Fibroblast of lung (primary cell): ENCODE measurements around the gene ZBTB12. TPM values are rescaled to one million over a fixed set of nuclear protein-coding genes. Genes with fewer than 3 reads are reported as not detected.

Experiments
- DNase-seq, 2 donors: peaks; one replicate each; pipeline versions ENCODE4 v3.0.0 to v3.0.0-alpha.2; 2010; ENCODE audit warnings: low read depth in 2 of 2
- H2AFZ ChIP-seq: 2 replicates; pipeline ENCODE4 v1.5.1; 2012; ENCODE audit warnings: low read length, control low read depth, inconsistent platforms
- H3K27ac ChIP-seq: 2 replicates; pipeline ENCODE4 v1.5.1; 2011; ENCODE audit warnings: low read length, control low read depth; ENCODE audit not compliant: insufficient read depth
- H3K27me3 ChIP-seq: 2 replicates; pipeline ENCODE4 v1.5.1; 2011; ENCODE audit warnings: mild to moderate bottlenecking, low read length; ENCODE audit not compliant: control insufficient read depth, insufficient read depth
- H3K36me3 ChIP-seq: 2 replicates; pipeline ENCODE4 v1.5.1; 2011; ENCODE audit warnings: low read length; ENCODE audit not compliant: control insufficient read depth, insufficient read depth
- H3K4me1 ChIP-seq: 2 replicates; pipeline ENCODE4 v1.5.1; 2011; ENCODE audit warnings: low read length; ENCODE audit not compliant: control insufficient read depth, insufficient read depth; ENCODE audit errors: extremely low read depth
- H3K4me2 ChIP-seq: 2 replicates; pipeline ENCODE4 v1.5.1; 2011; ENCODE audit warnings: low read length, control low read depth; ENCODE audit not compliant: insufficient read depth; ENCODE audit errors: extremely low read depth
- H3K4me3 ChIP-seq, 4 experiments: fragments of 200-600 bp in 1 of 4; sonication (generic) in 1 of 4; replicated peaks in 1 of 4; 2 replicates each; pipeline ENCODE4 v1.5.1; 2011 to 2016; ENCODE audit warnings: low read length in 4 of 4, low read depth in 3 of 4, mild to moderate bottlenecking in 3 of 4, control low read depth in 2 of 4, inconsistent platforms in 1 of 4, mixed read lengths in 1 of 4; ENCODE audit not compliant: insufficient read depth in 1 of 4; ENCODE audit errors: control extremely low read depth in 1 of 4
- H3K79me2 ChIP-seq: 2 replicates; pipeline ENCODE4 v1.5.1; 2012; ENCODE audit warnings: mild to moderate bottlenecking, low read length, inconsistent platforms; ENCODE audit not compliant: control insufficient read depth, insufficient read depth
- H3K9ac ChIP-seq: 2 replicates; pipeline ENCODE4 v1.5.1; 2011; ENCODE audit warnings: mild to moderate bottlenecking, low read length, control low read depth; ENCODE audit not compliant: insufficient read depth
- H3K9me3 ChIP-seq: 2 replicates; pipeline ENCODE4 v1.5.1; 2012; ENCODE audit warnings: low read depth, low read length; ENCODE audit not compliant: control insufficient read depth, insufficient read depth
- H4K20me1 ChIP-seq: 2 replicates; pipeline ENCODE4 v1.5.1; 2011; ENCODE audit warnings: low read length; ENCODE audit not compliant: control insufficient read depth, insufficient read depth; ENCODE audit errors: extremely low read depth
- CTCF ChIP-seq, 2 donors: IDR thresholded peaks in 1 of 2; conservative IDR thresholded peaks in 1 of 2; 1 replicate in 1 of 2; 2 replicates in 1 of 2; pipeline ENCODE4 v1.5.1; 2011 to 2012; ENCODE audit warnings: low read length in 2 of 2, control low read depth in 1 of 2, inconsistent platforms in 1 of 2, low read depth in 1 of 2, mild to moderate bottlenecking in 1 of 2
- EZH2 ChIP-seq: IDR thresholded peaks from 2 replicates; pipeline ENCODE4 v1.5.1; 2012; ENCODE audit warnings: low read length, control low read depth, mild to moderate bottlenecking; ENCODE audit errors: missing control alignments
- polyA plus RNA-seq, 2 donors: library from polyadenylated mRNA; depleted of rRNA in 1 of 2; stranded (reverse) in 1 of 2; unstranded in 1 of 2; fragments of >200 nt; gene quantifications; 2 replicates each; pipeline ENCODE4 v1.2.1, GENCODE V29; 2011 to 2012; ENCODE audit warnings: missing spikeins in 1 of 2
- total RNA-seq: library from RNA; depleted of rRNA; stranded (reverse); fragments of >200 nt; gene quantifications from 2 replicates; pipeline ENCODE4 v1.2.1, GENCODE V29; 2014

Gene ZBTB12
- total and polyA plus RNA-seq, 2 donors (not counting 1 experiment from before 2014, with no cell fraction given) = 1.2 to 13.2 TPM

GRCh38 chr6:31862344-31863235 lies 39.3 kb downstream of the ZBTB12 start, which contains the start of gene NEU1:
TSS of gene NEU1 (minus strand) at chr6:31862821. CDS start at chr6:31862776, 45 bp downstream.
- peaks cover 14% of the 10 kb centered on the region for H3K36me3 ChIP-seq
- peak; percentile 100 for DNase-seq
- peak within 1 kb of the TSS; percentile 85 for H3K27ac ChIP-seq
- H3K9me3 ChIP-seq = no peaks in the 10 kb centered on the region
- H3K79me2 ChIP-seq = peaks cover 6% of the 10 kb centered on the region
- H3K4me1 ChIP-seq = peaks cover 4% of the 10 kb centered on the region
- peak within 1 kb of the TSS; percentile 76 for H3K9ac ChIP-seq
- H3K27me3 ChIP-seq = no peaks in the 10 kb centered on the region
- H3K4me3 ChIP-seq = peak within 1 kb of the TSS; percentile 75 to 94 (median 88)
- H3K4me2 ChIP-seq = peak within 1 kb of the TSS; percentile 97
- no peaks in the 10 kb centered on the region for H4K20me1 ChIP-seq
- peak within 1 kb of the TSS; percentile 95 for H2AFZ ChIP-seq
- TF ChIP-seq EZH2 (no peak), CTCF (conservative IDR thresholded peaks at IDR 0.05 in 1 of 2, IDR thresholded peaks at IDR 0.05 in 1 of 2; ENCODE audit: low read depth in 1 of 2, low read length in 2 of 2) (no peak)

GRCh38 chr6:31861919-31862343 lies 40.0 kb downstream of the ZBTB12 start:
- Histone ChIP-seq H3K9me3 (no peaks in the 10 kb centered on the region), H3K36me3 (peaks cover 14% of the 10 kb centered on the region), H3K4me3 (peak overlapping the region; percentile 75 to 94 (median 84)), H3K27ac (peak overlapping the region; percentile 85), H3K4me2 (peak overlapping the region; percentile 97), H3K9ac (peak overlapping the region; percentile 76), H2AFZ (no peak overlapping the region), H4K20me1 (no peaks in the 10 kb centered on the region), H3K4me1 (peaks cover 4% of the 10 kb centered on the region), H3K27me3 (no peaks in the 10 kb centered on the region), H3K79me2 (peaks cover 6% of the 10 kb centered on the region)
- no peak for TF ChIP-seq EZH2
- TF ChIP-seq CTCF (conservative IDR thresholded peaks at IDR 0.05 in 1 of 2, IDR thresholded peaks at IDR 0.05 in 1 of 2; ENCODE audit: low read depth in 1 of 2, low read length in 2 of 2) = no peak
- no peak for DNase-seq

- H3K79me2 ChIP-seq = peaks cover 6% of the 10 kb centered on the region
- no peak overlapping the region for H3K4me2 ChIP-seq
- TF ChIP-seq EZH2 (no peak), CTCF (conservative IDR thresholded peaks at IDR 0.05 in 1 of 2, IDR thresholded peaks at IDR 0.05 in 1 of 2; ENCODE audit: low read depth in 1 of 2, low read length in 2 of 2) (no peak)
- H3K4me1 ChIP-seq = peaks cover 4% of the 10 kb centered on the region
- H4K20me1 ChIP-seq = no peaks in the 10 kb centered on the region
- H2AFZ ChIP-seq = no peak overlapping the region
- no peak overlapping the region for H3K27ac ChIP-seq
- no peak overlapping the region for H3K9ac ChIP-seq
- no peak for DNase-seq
- no peaks in the 10 kb centered on the region for H3K9me3 ChIP-seq
- peaks cover 14% of the 10 kb centered on the region for H3K36me3 ChIP-seq
- peak overlapping the region in 1 of 4 experiments; percentile 75 for H3K4me3 ChIP-seq
- H3K27me3 ChIP-seq = no peaks in the 10 kb centered on the region
Observed at GRCh38 chr6:31861150-31861549, 40.7 kb downstream of the ZBTB12 start.
